GM21390 (cell line): ENCODE data around the gene OXA1L.
"Not testable (repeated sequence)": the region's sequence is repeated elsewhere in the genome, so short reads cannot be mapped to it uniquely, and the experiment has no call there.

Experiments used
- ATAC-seq: cut with Tn5 transposase; IDR thresholded peaks from one replicate; pipeline ENCODE4 v1.9.1; 2021; ENCODE audit not compliant: unreplicated experiment

The OXA1L gene

DNA sequence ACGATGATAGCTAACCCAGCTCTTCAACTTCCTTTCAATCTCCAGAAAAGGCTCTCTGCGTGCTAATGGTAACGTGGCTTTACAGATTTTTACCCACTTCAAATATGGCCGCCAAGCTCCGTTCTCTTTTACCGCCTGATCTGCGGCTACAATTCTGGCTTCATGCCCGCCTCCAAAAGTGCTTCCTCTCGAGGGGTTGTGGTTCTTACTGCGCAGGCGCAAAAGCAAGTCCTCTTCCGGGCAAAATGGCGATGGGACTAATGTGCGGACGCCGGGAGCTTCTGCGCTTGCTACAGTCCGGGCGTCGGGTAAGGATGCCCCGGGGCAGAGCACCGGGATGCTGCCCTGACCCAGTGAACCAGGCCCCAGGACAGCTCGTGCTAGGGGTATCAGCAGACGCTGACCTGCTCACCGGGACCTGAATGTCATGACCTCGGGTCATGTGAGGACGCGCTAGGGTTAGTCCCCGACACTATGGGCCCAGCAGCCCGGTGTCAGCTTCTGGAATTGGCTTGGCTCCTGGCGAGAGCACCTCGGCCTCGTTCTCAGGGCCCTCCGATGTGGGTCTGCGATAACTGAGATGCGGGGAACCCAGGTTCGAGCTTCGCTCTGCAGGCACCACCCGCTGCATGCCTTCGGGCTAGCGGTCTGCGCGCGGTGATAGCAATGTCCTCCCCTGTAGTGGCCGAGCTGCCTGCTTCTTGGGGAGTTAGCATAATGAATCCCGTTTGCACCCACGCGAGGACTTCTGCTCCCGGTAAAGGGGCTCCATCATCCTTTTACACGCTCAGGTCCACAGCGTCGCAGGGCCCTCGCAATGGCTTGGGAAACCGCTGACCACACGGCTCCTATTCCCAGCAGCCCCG is at the start of gene OXA1L:
TSS of gene OXA1L (plus strand) at position 232 of the 866 bp plus-strand sequence. CDS start at position 246, 14 bp downstream.
- peak; percentile 61 for ATAC-seq

DNA sequence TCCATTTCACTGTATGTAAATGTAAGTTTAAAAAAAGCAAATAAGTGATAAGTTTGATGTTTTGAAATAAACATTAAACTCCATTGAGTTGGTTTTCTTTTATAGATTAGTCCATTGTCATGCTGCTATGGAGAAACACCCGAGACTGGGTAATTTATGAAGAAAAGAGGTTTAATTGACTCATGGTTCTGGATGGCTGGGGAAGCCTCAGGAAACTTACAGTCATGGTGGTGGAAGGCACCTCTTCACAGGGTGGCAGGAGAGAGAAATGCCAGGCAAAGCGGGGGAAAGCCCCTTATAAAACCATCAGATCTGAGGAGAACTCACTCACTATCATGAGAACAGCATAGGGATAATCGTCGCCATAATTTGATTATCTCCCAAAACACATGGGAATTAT is 48.4 kb upstream of the OXA1L start:
- ATAC-seq, result no peak

DNA sequence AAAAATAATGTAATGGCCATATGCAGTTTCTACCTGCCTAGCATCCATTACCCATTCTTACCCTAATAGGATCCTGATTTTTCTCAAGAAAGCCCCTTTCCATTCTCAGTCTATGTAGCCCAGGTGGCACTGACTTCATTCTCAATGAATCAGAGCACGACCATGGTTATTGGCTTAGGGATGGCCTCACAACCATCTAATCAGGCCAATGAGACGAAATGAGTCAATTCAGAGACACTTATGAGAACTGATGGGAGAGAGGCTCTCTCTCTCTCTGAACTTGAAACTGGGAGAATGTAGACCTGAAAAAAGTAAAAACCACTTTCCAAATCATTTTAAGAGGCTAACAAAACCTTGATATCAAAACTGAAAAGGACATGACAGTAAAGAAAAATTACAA is 45.3 kb upstream of the OXA1L start:
- no peak for ATAC-seq

DNA sequence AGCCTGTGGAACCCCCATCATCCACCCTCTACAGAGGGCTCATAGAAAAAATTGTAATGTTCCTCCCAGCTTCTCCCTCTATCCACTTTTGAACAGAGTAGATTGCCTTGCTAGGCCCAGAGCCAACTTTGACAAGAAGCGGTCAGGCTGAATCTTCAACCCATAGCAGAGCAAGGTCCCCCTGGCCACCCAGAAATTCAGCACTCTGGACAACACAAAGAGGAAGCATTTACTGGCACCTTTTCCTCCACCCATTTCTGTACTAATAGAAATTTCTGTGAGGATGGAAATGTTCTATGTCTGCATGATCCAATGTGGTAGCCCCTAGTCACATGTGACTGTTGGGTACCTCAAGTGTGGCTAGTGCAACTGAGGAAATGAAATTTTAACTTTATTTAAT is 42.7 kb upstream of the OXA1L start:
- ATAC-seq, result no peak

DNA sequence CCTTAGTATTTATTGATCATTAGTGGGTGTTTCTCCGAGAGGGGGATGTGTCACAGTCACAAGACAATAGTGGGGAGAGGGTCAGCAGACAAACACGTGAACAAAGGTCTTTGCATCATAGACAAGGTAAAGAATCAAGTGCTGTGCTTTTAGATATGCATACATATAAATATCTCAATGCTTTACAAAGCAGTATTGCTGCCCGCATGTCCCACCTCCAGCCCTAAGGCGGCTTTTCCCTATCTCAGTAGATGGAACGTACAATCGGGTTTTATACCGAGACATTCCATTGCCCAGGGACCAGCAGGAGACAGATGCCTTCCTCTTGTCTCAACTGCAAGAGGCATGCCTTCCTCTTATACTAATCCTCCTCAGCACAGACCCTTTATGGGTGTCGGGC is 41.6 kb upstream of the OXA1L start:
- not testable (repeated sequence) for ATAC-seq

DNA sequence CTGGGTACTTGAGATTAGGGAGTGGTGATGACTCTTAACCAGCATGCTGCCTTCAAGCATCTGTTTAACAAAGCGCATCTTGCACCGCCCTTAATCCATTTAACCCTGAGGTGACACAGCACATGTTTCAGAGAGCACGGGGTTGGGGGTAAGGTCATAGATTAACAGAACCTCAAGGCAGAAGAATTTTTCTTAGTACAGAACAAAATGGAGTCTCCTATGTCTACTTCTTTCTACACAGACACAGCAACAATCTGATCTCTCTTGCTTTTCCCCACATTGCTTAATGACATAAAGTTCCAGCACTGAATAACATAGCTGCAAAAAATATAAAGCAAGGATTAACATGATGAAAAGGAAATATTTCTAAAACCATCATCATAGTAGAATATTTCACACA is 41.1 kb upstream of the OXA1L start:
- ATAC-seq, result not testable (repeated sequence)

DNA sequence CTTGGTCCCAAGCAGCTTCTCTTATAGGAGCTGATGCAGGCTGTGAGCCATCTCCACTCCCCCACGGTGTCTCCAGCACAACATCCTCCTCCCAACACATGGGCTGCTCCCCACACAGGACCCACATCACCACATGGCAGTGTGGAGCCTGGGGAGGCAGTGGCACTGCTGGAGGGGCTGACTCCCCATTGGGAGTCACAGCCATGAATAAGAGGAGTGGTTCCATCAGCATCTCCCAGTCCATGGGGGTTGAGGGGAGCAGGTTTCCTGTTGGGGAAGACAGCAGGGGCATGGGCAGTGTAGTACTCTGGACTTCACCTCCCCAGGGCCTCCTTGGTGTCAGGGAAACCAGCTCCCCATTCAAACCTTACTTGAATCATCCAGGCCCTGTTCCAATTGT is 40.5 kb upstream of the OXA1L start:
- no peak for ATAC-seq

DNA sequence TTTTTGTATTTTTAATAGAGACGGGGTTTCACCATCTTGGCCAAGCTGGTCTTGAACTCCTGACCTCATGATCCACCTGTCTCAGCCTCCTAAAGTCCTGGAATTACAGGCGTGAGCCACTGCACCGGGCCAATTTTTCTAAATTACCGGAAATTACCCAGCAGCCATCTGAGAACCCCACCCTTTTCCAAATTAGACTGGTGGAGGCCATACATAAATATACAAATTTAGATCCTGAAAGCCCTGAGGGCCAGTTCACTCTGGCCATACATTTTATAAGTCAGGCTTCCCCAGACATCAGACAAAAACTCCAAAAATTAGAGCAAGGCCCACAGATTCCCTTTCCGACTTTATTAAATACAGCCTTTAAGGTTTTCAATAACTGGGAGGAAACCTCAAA is 34.4 kb upstream of the OXA1L start:
- ATAC-seq, result not testable (repeated sequence)

DNA sequence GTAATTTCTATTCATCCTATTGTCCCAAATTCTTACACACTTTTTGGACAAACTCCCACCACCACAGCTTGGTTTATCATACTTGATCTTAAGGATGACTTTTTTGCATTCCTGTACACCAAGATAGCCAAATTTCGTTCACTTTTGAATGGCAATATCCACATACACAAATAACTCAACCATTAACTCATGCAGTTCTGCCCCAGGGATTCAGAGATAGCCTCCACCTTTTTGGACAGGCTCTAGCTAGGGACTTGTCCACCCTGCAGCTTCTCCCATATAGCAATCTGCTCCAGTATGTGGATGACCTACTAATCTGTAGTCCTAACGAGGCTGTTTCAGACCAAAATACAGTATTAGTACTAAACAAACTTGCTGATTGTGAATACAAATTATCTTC is 32.7 kb upstream of the OXA1L start:
- no peak for ATAC-seq

DNA sequence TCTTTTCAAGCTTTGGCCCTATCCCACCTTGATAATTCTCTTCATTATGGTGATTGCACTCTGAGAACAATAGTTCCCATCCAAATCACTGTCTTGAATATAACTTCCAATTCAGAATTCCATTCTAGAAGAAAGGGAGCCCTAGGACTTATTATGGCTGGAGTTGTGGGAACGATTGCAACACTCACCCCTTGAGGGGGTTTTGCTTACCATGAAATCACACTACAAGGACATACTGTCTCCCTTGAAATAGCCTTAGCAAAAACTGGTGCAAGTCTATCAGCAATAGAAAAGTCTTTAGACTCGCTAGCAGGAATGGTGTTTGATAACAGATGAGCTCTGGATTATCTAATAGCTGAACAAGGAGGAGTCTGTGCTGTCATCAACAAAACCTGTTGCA is 31.4 kb upstream of the OXA1L start:
- ATAC-seq, result no peak

DNA sequence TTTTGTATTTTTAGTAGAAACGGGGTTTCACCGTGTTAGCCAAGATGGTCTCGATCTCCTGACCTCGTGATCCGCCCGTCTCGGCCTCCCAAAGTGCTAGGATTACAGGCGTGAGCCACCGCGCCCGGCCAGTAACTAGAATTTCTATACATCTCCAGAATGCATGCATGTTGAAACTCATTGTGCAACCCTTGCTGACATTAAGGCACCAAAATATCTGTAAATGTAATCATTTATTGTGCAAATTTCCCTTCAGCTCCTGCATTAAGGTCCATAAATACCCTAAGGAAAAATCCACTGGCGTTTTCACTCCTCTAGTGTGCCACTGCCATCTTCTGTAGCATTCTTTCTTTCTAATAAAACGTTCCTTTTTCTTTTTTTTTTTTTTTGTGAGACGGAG is 30.1 kb upstream of the OXA1L start:
- not testable (repeated sequence) for ATAC-seq

DNA sequence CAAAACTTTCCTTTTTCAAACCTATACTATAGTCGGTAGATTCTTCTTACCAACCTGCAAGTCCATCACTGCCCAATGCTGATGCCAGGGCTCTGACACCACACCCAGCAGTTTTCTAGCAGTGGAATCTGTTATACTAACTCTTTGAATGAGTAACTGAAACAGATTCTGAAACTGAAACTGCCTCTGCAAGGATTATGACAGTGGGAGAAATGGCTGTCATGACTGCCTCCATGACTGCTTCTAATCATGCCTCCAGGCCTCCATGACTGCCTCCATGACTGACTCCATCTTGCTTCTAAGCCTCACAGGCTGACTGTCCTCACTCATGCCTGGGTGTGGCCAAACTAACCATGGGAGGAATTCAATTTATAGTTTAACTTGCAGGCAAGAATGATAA is 29.4 kb upstream of the OXA1L start:
- peak; percentile 67 for ATAC-seq

DNA sequence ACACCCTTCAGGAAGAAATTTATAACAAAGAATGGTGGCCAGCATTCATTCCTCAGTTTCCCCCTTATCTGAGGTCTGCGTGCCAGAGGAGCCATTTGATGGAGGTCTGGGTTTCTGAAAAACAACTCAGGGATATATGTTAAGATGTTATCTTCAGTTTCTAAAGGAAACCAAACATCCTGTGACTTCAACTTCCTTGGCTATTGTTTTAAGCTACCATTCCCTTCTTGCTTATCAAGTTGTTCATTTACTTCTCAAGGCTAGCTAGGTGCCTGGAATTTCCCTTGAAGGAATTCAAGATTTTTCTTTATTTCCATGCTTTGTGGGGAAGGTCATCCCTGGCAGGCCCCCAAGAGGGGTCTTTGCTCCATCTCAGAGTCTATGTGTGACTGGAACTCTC is 27.1 kb upstream of the OXA1L start:
- ATAC-seq, result no peak

DNA sequence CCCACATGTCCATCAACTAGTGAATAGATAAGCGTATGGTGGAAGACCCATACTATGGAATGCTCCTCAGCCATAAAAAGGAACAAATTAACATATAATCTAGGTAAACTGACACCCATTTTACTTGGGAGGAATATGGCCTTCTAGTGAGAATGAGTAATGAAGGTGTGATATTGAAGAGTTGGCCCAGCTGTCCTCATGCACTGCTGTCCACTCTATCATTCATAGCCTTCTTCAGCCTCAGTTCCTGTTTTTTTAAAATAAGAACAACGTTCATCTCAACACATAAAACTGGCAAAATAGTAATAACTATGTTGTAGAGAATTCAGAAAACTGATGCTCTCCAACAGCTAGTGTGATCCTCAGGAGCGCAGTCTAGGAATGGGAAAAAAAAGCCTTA is 26.5 kb upstream of the OXA1L start:
- ATAC-seq, result no peak

DNA sequence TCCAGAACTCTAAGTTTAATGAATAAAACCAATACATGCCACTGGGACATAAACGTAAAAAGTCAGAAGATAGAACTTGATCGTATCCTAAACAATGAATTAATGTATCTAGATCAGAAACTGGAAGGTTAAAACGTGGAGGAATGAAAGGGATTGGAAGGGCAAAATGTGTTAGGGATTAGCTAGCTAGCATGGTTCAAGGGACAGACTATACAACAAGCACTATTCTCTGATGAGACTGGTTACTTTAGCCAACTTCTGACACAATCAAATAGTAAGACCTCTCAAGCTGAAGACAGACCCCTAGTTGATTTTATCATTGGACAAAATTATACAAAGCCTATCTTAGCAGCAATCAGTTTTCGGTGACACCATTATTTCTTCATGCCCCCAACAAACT is 18.7 kb upstream of the OXA1L start:
- no peak for ATAC-seq

DNA sequence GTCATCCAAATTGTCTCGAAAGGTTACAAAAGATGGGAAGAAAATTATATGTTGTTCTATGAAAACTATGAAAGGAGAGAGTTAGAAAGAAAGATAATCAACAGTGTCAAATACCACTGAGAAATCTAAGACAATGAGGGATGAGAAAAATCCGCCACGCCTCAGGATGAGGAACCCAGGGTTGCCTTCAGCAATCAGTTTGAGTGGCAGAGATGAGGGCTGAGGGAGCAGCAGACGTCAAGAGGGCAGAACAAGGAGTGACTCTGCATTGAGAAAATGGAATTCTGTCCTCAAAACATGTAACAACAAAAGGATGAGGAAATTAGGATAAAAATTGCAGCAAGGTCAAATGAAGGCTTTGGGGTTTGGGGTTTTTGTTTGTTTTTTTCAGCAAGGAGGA is 18.3 kb upstream of the OXA1L start:
- ATAC-seq, result no peak

DNA sequence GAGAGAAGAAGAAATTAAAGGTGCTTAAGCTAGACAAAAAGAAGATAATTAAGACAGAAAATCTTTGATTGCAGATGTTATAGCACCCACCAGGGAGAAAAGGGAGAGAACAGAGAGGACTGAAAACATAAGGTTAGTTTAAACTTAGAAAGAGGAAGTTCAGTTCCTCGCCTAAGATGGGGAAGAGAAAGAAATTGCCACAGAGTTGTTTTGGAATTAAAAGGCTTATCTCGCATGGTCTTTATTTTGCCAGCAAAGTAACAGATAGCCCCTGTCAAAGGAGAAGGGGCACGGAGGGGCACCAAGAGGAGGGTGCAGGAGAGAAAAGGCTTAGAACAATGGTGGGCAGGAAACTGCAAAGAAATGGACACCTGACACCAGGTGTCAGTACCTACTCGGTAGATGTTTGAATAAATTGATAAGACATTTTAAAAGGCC is 17.8 kb upstream of the OXA1L start:
- no peak for ATAC-seq

DNA sequence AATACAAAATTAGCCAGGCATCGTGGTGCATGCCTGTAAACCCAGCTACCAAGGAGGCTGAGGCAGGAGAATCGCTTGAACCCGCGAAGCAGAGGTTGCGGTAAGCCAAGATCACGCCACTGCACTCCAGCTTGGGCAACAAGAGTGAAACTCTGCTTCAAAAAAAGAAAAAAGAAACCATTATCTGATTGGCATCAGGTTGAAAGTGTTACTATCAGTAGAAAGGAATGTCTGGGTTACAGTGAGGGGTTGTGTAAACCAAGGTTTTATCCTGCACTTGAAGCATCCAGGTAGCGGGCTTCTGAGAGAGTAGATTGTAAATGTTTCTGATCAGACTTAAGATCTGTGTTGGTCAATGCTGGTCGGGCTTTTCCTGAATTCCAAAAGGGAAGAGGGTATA is 14.1 kb upstream of the OXA1L start:
- no peak for ATAC-seq

DNA sequence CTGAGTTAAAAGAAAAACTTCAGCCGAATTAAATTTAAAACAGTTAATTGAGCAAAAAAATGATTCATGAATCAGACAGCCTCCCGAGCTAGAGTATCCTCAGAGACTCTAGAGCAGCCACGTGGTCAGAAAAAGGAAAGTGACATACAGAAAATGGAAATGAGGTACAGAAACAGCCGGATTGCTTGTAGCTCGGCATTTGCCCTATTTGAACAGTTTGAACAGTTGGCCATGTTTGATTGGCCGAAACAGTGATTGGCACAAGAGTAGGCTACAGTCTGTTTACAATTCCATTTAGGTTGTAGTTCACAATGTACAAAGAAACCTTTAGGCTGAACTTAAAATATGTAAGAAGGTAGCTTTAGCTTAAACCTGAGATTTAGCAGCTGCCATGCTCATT is 12.9 kb upstream of the OXA1L start:
- ATAC-seq, result no peak

DNA sequence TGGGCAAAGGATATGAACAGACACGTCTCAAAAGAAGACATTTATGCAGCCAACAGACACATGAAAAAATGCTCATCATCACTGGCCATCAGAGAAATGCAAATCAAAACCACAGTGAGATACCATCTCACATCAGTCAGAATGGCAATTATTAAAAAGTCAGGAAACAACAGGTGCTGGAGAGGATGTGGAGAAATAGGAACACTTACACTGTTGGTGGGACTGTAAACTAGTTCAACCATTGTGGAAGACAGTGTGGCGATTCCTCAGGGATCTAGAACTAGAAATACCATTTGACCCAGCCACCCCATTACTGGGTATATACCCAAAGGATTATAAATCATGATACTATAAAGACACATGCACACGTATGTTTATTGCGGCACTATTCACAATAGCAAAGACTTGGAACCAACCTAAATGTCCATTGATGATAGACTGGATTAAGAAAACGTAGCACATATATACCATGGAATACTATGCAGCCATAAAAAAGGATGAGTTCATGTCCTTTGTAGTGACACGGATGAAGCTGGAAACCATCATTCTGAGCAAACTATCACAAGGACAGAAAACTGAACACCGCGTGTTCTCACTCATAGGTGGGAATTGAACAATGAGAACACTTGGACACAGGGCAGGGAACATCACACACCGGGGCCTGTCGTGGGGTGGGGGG is 8.4 kb upstream of the OXA1L start:
- ATAC-seq, result not testable (repeated sequence)

DNA sequence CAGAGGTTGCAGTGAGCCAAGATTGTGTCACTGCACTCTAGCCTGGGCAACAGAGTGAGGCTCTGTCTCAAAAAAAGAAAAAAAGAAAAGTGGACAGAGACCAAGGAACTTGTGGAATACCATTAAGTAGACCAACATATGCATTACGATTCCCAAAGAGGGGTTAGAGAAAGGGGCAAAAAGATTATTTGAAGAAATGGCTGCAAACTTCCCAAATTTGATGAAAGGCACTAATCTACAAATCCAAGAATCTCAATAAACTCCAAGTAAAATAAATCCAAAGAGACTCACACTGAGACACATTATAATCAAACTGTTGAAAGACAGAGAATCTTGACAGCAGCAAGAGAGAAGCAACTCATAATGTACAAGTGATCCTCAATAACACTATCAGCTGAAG is 4.8 kb upstream of the OXA1L start:
- ATAC-seq, result no peak

DNA sequence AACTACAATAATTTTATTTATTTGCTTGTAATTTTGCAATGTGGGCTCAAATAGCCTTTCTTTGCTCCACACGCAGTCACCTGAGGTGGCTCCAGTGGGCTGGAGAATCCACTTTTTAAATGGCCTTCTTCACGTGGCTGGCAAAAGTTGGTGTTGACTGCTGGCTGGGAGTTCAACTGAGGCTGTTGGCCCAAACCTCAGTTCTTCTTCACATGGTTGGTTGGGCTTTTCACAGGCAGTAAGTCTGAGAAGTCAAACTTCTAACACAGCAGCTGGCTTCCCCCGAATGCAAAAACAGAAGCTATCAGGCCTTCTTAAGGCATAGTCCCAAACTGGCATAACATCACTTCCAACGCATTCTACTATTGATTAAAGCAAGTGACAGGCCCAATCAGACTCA is 2.1 kb upstream of the OXA1L start:
- ATAC-seq, result no peak

DNA sequence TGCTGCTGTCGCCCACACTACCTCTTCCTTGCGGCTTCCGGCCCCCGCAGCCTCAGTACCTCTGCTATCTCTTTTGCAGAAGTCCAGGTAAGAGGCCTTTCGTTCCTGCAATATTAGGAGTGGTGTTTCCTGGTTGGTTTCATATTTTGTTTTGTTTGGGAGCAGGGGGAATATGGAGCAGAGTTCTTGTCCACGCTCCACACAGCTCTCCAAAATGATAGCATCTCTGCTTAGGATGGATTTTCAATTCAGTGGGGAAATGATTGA is 768 bp downstream of the OXA1L start:
- ATAC-seq, result peak; percentile 31
